ENCODE measurements around the gene SART1.

SART1 gene, protein sequence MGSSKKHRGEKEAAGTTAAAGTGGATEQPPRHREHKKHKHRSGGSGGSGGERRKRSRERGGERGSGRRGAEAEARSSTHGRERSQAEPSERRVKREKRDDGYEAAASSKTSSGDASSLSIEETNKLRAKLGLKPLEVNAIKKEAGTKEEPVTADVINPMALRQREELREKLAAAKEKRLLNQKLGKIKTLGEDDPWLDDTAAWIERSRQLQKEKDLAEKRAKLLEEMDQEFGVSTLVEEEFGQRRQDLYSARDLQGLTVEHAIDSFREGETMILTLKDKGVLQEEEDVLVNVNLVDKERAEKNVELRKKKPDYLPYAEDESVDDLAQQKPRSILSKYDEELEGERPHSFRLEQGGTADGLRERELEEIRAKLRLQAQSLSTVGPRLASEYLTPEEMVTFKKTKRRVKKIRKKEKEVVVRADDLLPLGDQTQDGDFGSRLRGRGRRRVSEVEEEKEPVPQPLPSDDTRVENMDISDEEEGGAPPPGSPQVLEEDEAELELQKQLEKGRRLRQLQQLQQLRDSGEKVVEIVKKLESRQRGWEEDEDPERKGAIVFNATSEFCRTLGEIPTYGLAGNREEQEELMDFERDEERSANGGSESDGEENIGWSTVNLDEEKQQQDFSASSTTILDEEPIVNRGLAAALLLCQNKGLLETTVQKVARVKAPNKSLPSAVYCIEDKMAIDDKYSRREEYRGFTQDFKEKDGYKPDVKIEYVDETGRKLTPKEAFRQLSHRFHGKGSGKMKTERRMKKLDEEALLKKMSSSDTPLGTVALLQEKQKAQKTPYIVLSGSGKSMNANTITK

DNA sequence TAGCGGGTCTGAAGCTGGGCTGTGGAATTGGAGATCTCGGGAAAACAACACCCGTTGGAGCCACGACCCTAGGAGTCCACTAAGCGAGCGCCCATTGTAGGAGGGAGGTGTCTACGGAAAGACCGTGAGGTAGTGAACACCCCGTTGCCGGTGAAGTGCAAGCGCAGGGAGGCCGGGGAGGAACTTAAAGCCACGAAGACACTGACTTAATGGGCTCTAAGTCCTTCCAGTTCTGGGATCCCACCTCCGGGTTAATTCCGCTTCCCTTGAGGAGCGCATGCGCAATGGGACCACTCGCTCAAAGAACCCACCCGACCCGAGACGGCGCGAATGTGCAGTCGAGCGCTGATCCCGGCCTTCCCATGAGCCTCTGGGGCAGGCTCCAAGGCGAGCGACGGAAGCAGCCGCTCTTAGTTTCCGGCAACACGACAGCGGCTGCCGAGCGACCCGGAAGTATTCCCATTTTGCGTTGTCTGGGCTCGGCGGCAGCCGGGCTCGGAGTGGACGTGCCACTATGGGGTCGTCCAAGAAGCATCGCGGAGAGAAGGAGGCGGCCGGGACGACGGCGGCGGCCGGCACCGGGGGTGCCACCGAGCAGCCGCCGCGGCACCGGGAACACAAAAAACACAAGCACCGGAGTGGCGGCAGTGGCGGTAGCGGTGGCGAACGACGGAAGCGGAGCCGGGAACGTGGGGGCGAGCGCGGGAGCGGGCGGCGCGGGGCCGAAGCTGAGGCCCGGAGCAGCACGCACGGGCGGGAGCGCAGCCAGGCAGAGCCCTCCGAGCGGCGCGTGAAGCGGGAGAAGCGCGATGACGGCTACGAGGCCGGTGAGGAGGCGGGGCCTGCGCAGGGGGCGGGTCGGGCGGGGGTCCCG is at the start of gene SART1:
Gene SART1, plus strand, starts transcription at position 468 of the 874 bp plus-strand sequence. Its CDS starts 47 bp downstream, at position 515.
- peak; percentile 95 for DNase-seq

DNA sequence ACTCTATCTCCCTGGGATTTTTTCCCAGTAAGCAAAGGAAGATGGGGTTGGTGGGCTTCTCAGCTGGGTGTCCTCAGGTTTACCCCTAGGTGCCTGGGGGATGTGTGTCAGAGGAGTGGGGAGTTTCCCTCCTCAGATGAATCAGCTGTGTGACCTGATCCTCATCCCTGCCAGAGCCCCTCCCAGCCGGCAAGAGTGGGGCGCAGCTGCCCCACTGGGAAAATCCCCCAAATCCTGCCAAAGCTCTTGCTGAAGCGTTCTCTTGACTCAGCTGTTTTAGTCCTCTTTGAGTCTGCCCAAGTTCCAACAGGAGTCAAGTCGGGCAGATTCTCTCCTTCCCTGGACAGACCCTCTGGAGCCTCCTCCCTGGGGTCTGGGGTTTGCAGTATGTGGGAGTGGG is 48.7 kb upstream of the SART1 start:
- DNase-seq = no peak

DNA sequence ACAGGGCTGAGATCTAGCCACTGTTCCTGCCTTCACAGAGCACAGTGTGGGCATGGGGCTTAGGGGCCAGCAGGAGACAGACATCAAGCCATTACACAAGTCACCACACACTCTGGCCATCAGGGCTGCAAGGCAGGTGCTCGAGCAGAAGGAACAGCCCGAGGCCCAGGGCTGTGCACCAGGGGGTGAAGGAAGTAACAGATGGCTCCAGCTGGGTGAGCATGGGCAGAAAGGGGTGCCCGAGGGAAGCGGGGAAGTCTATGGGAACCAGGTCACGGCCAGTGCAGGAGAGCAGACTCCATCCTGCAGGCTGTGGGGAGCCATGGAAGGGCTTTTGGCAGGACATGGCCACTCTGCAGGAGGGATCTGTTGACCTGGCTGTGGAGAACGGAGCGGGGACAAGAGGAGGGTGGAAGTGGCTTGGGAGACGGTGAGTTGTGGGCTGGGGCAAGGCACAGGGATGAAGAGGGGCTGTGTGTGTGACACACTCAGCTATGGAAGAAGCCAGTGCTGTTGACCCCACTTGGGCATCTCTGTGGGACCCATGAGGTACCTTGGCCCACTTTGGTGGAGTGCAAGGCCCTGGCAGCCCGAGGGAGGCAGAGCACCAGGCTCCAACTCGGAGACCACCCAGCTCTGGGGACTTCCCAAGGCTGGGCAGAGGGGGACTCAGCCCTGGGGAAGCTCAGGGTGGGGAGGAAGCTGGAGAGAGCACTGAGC is 46.3 kb upstream of the SART1 start:
- DNase-seq = no peak

DNA sequence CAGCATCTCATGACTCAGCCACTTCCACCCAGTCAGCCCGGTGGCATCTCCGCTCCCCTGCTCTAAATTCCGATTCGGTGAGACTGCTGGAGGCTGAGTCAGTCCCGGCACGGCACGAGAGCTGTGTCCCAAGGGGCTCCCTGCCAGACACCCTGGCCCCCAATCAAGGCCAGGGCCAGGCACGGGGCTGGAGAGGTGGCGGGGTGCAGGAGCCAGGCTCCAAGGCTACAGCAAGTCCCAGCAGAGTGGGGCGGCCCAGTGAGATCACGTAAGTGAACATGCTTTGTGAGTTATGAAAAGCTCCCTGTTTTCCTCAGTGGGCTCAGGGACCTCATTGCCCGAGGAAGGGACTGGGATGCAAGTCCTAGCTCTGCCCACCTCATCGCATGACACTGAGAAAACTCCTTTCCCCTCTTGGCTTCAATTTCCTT is 45.7 kb upstream of the SART1 start:
- DNase-seq = no peak

DNA sequence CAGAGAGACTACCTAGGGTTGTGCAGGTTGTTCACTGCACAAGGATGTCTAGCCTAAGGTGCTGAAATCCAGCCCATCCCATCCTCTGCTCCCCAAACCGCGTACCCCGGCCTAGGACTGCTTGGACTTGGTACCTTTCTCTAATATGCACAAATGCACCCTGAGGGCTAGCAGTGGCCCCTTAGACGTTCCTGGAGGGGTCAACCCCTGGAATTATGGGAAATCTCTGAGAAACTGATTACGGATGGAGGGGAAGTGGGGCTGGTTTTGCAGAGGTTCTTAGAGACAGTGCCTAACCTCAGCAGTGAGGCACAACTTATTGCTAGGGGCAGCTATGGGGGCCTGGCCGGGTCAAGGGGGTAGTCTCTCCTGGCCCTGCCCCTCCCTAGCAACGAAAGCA is 45.1 kb upstream of the SART1 start:
- DNase-seq = no peak

DNA sequence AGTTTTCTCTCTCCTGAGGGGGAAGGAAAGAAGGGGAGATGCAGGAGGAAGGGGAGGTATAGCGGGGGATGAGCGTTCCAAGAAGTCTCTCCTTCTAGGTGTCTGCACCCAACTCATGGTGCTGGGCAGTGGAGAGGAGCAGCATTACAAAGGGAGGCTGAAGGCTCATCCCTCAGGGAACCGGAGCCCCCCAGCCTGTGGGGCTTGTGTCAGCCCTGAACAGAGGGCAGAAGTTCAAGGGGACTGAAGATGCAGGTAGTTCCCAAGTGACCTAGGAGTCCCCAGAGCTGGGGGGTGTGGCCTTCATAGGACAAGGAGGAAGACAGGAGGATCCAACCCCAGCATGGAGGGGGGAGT is 44.5 kb upstream of the SART1 start:
- DNase-seq = no peak

DNA sequence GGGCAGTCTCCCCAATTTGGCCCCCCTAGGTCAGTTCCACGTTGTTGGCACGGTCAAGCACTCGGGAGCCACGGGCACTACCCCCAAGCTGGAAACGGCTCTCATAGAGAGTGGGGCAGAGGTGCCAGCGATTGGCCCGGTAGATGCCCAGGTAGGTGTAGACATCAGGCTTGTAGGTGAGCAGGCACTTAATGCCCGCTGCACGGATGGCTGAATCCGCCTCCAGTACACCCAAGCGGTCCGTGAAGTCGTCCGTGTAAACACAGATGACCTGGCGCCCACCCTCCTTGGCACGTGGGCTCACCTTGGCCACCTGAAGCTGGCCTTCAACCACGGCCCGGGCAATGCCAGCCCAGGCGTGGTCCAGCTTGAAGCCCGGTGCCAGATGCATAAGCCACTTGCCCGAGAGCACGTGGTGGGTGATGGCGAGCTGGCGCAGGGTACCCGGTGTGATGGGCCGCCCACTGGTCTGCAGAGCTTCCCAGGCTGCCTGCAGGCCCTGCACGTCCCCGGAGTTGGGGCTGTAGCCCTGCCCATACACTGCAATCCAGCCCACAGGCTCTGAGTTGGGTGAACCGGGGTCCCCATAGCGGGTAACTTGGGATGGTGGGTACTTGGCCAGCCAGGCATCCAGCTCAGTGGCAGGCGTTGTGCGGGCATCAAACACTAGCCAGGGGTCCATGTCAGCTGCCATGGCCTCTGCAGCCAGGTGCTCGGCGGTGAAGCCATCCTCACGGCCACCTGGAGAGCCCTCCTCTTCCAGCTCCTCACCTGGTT is 43.9 kb upstream of the SART1 start:
- DNase-seq = no peak

DNA sequence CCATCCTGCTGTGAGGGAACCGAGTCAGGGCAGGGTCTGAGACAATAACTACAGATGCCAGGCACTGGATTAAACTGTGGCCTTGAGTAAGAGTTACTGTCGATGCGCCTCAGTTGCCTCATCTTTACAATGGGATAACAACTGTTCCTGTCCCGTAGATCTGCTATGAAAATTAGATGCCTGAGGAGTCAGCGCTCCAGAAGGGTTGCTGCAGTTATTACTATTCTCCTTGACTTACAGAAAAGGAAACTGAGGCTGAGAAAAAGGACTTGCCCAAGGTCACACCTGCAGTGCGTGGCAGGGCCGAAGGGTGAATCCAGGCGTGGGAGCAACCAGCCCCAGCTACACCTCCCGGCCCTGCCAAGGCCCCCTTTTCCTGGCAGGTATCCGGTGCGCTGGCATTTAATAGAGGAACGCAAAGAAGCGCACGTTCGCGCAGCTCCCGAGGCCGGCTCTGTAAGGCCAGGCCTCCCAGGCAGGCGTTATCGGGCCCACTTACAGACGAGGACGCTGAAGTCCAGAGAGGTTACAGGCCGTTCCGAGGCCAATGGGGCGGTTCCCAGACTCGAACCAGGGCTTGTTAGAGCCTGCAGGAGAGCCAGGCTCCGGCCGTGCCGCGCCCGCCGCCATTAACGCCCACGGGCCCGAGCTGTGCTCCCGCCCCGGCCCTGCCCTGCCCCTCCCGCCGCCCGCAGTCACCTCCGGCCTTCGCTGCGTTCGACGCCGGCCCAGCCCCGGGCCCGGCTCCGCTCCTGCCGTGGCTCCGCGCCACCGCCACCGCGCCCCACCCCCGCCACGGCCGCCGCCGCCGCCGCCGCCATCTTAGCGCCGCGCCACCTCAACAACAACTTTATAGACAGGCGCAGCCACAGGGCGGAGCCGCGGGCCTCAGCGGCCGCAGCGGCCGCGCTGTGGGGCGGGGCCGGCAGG is 43.1 kb upstream of the SART1 start, which contains the start of gene C11orf68:
Gene C11orf68, minus strand, starts transcription at position 852 of the 930 bp plus-strand sequence. Its CDS starts 31 bp downstream, at position 821.
- DNase-seq = no peak

DNA sequence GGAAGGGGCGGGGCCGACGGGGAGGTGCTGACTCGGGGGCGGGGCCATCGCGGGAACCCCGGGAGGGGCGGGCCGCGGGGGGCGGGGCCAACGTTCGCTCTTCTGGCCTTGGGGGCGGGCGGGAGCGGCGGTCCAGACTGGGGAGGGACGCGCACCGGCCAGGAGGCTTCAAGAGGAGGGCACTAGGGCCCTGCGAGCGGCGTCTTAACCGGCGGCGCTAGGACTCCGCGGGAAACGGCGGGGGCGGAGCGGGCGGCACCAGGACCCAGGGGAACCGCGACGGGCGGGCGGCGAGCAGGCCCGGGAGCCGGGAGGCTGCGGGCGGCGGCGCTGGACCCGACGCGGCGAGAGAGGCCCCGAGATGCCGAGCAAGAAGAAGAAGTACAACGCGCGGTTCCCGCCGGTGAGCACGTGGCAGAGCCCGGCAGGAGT is 42.4 kb upstream of the SART1 start, which contains the start of gene DRAP1:
Gene DRAP1, plus strand, starts transcription at position 286 of the 432 bp plus-strand sequence. Its CDS starts 76 bp downstream, at position 362.
- DNase-seq = peak; percentile 99

DNA sequence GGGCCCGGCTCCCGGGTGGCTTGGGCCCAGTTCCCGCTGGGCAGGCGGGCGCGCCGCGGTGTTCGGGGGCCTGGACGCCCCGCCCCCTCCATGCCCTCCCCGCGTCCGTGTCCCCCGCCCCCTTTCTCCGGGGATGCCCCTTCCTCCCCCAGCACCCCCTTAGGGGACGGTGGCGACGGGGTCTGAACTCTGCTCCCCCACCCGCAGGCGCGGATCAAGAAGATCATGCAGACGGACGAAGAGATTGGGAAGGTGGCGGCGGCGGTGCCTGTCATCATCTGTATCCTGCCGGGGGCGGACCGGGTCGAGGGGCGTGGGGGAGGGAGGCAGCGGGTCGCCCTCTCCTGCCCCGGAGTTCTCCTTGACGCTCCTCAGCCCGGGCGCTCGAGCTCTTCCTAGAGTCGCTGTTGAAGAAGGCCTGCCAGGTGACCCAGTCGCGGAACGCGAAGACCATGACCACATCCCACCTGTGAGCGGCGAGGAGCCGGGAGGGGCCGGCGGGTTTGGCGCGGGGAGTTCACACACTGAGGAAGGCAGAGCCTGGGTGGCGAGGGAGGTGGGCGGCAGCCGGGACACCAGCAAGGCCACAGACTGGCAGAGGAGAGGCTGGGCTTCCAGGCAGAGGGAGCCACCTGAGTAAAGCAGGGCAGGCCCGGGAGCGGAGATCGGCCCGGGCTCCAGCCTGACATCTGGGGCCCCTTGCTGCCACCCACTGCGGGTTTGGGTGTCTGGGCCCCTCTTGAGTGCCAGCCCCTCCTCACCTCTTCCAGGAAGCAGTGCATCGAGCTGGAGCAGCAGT is 41.8 kb upstream of the SART1 start:
- peak; percentile 67 for DNase-seq

DNA sequence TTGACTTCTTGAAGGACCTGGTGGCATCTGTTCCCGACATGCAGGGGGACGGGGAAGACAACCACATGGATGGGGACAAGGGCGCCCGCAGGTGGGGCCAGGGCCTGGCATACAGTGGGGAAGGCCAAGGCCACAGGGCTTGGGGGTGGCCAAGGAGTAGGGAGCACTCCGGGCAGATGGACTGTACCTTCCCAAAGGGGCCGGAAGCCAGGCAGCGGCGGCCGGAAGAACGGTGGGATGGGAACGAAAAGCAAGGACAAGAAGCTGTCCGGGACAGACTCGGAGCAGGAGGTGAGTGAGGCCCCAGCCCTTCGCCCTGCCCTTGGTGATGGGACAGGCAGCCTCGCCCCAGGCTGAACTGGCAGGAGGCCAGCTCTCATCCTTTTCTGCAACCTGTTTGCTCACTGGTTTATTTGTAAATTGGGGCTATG is 41.1 kb upstream of the SART1 start:
- no peak for DNase-seq

DNA sequence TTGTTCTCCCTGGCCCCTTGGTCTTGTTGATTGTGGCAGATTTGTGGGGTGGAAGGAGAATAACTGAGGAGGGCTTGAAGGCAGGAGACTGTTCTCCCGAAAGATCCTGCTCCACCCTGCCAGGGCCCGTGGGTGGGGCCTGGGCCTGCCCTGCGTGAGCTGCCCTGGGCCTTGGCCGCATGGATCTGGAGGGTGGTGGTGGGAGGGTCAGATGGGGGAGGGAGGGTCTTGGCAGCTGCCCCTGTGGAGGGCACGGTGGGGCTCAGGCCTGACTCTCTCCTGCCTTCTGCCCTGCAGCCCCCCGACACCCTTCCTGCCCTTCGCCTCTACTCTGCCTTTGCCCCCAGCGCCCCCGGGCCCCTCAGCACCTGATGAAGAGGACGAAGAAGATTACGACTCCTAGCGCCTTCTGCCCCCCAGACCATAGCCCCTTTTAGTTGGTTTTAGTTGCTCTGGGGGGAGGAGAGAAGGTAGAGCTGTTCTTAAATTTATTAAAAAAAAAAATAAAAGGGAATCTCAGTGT is 40.4 kb upstream of the SART1 start:
- no peak for DNase-seq

DNA sequence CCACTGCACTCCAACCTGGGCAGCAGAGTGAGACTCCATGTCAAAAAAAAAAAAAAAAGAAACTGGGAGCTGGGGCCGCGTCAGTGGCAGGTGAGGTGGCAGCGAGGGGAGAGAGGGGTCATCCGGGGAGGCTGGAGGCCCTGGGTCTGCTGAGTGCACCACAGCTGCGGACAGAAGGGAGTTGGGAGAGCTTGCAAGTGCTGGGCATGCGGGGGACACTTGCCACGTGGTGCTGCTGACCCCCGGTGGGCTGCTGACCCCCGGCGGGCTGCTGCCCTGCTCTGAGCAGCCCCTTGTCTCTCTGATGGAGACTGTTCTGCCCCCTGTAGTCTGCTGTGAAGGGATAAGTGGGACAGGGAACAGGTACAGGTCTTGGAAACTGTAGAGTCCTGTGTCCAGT is 39.7 kb upstream of the SART1 start:
- no peak for DNase-seq

DNA sequence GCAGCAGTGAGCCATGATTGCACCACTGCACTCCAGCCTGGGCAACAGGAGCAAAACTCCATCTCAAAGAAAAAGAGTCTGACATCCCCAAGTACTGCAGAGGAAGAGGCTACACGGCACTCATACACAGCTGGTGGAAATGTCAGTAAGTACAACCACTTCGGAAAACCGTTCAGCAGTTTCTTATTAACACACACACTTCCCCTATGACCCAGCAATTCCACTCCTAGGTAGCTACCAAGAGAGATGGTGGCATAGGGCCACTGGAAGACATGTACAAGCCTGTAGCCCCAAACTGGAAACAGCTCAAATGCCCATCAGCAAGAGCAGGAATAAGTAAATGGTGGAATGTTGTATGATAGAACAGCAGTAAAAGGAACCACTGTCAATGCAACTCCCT is 39.0 kb upstream of the SART1 start:
- DNase-seq = no peak

DNA sequence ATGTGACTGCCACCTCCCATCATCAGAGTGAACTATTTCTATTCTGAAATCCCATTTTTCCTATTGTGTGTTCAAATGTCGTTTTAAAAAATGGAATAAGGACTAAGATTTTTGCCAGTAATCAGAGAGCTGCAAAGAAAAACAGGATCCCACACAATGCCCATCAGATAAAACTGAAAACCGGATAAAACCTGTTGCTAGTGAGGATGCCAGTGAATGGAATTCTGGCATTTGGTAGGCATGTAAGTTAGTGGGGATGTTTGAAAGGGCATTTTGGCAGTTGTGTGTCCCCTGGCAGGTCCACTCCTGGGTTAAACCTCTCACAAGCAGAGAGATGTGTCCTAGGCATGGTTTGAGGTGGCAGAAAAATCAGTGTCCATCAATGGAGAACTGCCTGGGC is 36.1 kb upstream of the SART1 start:
- no peak for DNase-seq

DNA sequence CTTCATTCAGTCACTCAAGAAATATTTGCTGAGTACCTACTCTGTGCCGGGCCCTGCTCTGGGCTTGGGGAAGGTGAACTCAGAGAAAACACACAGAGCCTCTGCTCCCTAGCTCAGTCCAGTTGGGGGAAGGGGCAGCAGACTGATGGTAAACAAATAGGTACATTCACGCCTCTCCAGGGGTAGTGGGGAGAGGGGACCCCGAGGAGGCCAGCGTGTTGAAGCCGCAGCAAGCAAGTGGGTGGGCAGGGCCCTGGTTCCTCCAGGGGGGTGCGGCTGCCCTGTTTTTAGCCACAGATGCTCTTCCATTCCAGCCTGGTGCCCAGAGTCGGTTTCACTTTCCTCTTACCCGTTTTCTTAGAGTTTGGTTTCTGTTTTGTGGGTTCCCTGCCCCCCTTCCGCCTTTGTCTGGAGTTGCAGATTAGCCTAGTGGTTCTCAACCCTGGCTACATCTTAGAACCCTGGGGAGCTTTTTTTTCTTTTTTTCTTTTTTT is 33.6 kb upstream of the SART1 start:
- DNase-seq = peak; percentile 77

DNA sequence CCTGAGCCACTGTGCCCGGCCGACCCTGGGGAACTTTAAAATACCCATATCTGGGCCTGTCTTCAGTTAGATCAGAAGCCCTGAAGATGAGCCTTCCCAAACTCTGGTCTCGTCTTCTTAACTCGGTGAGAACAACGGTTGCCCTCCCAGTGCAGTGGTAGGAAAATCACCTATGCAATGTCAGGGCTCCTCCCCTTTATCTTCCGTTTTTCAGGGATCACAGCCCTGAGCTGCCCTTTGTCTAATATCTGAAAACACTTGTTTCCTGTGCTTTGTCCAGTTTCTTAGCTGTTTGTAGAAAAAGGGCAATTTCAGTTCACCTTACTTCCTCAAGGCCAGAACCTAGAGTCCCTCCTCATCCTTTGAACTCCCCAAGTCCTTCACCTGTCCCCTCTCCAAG is 32.9 kb upstream of the SART1 start:
- no peak for DNase-seq

DNA sequence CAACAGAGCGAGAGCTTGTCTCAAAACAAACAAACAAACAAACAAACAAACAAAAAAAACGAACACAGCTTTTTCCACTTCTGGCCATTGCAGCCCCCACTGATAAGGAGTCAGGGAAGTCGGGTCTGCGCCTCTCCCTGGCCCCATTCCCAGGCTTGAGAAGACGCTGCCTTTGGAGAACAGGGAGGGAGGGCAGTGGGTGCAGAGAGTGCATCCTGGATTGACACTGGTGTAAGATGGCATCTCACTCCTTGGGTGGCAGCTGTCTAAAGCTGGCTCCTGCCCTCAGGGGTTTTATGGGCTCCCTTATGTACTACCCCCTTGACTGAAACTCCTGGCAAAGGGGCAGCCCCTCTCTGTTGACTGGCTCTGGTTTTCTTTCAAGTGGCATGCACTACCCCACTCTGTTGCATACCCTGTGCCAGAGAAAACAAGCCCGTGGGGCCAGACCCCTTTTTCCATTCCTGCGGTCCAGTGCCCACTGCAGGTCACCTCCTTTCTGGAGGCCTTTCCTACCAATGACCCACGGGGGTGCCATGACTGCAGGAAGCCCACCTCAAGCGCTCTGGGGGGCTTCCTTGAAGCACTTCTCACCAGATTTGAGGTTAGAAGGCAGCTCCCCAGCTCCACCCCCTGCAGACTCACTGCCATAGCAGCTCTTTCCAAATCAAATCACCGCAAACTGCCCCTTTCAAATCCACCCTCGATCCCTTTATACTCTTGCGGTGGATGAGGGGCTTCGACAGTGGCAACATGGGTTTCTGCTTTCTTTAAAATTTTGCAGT is 29.6 kb upstream of the SART1 start:
- no peak for DNase-seq
